ENCODE results near the gene PRKCH. TPM values are rescaled to one million over a fixed set of nuclear protein-coding genes. Genes with fewer than 3 reads are reported as not detected.

PRKCH gene
- total RNA-seq, 1 donor from 2014 or later: 9.0 TPM

DNA sequence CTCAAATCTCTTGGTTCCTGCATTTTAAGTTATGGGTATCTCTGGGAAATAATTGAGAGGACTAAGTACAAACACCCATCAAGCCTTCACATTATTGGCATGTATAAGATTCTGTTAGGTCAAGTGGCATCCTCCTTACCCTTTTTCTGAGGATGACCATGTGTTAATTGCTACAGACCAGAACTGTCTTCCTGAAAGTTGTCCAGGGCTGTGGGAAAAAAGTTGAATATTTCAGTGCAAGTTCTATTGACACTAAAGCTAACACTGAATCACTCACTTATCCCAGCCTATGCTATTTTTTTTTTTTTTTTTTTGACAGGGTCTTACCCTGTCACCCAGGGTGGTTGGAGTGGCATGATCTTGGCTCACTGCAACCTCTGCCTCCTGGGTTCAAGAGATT is 243.8 kb downstream of the PRKCH start:
- peaks cover 52% of the 10 kb centered on the region for H3K4me1 Mint-ChIP-seq
- H3K4me3 Mint-ChIP-seq: no peak overlapping the region
- peaks cover 3% of the 10 kb centered on the region for H3K9me3 Mint-ChIP-seq
- H3K27me3 Mint-ChIP-seq (ENCODE audit: low read depth): no peaks in the 10 kb centered on the region
- H3K36me3 Mint-ChIP-seq: no peaks in the 10 kb centered on the region
- H3K27ac Mint-ChIP-seq: no peak overlapping the region
- TF ChIP-seq, protein P1, sequence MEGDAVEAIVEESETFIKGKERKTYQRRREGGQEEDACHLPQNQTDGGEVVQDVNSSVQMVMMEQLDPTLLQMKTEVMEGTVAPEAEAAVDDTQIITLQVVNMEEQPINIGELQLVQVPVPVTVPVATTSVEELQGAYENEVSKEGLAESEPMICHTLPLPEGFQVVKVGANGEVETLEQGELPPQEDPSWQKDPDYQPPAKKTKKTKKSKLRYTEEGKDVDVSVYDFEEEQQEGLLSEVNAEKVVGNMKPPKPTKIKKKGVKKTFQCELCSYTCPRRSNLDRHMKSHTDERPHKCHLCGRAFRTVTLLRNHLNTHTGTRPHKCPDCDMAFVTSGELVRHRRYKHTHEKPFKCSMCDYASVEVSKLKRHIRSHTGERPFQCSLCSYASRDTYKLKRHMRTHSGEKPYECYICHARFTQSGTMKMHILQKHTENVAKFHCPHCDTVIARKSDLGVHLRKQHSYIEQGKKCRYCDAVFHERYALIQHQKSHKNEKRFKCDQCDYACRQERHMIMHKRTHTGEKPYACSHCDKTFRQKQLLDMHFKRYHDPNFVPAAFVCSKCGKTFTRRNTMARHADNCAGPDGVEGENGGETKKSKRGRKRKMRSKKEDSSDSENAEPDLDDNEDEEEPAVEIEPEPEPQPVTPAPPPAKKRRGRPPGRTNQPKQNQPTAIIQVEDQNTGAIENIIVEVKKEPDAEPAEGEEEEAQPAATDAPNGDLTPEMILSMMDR (IDR thresholded peaks at IDR 0.05; ENCODE audit: unreplicated experiment): no peak
- no peak for DNase-seq (ENCODE audit: low spot score in 2 of 2, unreplicated experiment in 2 of 2)

- Mint-ChIP-seq H3K27ac (no peak overlapping the region), H3K36me3 (no peaks in the 10 kb centered on the region), H3K9me3 (peaks cover 3% of the 10 kb centered on the region), H3K4me3 (no peak overlapping the region), H3K27me3 (ENCODE audit: low read depth) (no peaks in the 10 kb centered on the region), H3K4me1 (peaks cover 48% of the 10 kb centered on the region)
- TF ChIP-seq, protein P1 (IDR thresholded peaks at IDR 0.05; ENCODE audit: unreplicated experiment): no peak
- DNase-seq (ENCODE audit: low spot score in 2 of 2, unreplicated experiment in 2 of 2): no peak
Measured at GRCh38 chr14:61565836-61566536, 244.6 kb downstream of the PRKCH start.

GRCh38 chr14:61566537-61567225 is 245.3 kb downstream of the PRKCH start:
- DNase-seq (ENCODE audit: low spot score in 2 of 2, unreplicated experiment in 2 of 2): no peak
- H3K4me3 Mint-ChIP-seq: no peak overlapping the region
- peaks cover 42% of the 10 kb centered on the region for H3K4me1 Mint-ChIP-seq
- TF ChIP-seq, protein P1 (IDR thresholded peaks at IDR 0.05; ENCODE audit: unreplicated experiment): no peak
- peaks cover 3% of the 10 kb centered on the region for H3K9me3 Mint-ChIP-seq
- H3K27ac Mint-ChIP-seq: no peak overlapping the region
- H3K27me3 Mint-ChIP-seq (ENCODE audit: low read depth): peaks cover 2% of the 10 kb centered on the region
- H3K36me3 Mint-ChIP-seq: no peaks in the 10 kb centered on the region

DNA sequence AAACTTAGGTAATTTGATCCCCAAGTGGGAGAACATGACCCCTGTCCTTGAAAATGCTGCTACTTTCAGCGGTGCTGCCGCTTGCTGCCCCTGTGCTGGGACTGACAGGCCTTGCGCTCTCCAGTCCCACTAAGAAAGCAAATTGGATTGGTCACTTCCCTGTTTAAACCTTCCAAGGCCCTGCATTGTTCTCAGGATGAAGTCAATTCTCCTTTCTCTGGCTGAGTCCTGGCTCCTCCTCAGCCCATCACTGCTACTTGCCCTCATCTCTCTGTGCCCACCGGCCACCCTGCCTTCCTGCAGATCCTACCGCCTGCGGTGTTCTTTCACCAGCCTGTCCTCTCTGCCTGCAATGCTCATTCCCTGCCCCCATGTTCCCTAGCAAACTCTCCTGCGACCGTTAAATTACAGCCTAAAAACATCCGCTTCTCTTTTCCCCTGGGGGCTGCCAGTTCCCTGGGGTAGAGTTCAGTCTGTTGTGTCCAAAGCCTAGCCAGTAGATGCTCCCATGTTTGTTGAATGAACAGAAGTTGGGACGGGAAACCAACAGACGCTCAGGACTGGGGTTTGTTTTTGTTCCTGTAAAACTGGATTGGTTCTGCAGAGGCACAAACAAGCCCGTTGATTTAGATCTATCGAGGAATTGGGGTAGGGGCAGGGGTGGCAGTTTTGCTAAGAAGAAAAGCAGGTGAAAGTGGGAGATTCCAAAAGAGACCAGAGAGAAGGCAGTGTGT is 246.6 kb downstream of the PRKCH start:
- TF ChIP-seq, protein P1 (IDR thresholded peaks at IDR 0.05; ENCODE audit: unreplicated experiment): no peak
- peak overlapping the region; percentile 41 for H3K4me3 Mint-ChIP-seq
- no peak for DNase-seq (ENCODE audit: low spot score in 2 of 2, unreplicated experiment in 2 of 2)
- peaks cover 2% of the 10 kb centered on the region for H3K27me3 Mint-ChIP-seq (ENCODE audit: low read depth)
- no peak overlapping the region for H3K27ac Mint-ChIP-seq
- H3K36me3 Mint-ChIP-seq: no peaks in the 10 kb centered on the region
- H3K9me3 Mint-ChIP-seq: peaks cover 3% of the 10 kb centered on the region
- peaks cover 38% of the 10 kb centered on the region for H3K4me1 Mint-ChIP-seq

DNA sequence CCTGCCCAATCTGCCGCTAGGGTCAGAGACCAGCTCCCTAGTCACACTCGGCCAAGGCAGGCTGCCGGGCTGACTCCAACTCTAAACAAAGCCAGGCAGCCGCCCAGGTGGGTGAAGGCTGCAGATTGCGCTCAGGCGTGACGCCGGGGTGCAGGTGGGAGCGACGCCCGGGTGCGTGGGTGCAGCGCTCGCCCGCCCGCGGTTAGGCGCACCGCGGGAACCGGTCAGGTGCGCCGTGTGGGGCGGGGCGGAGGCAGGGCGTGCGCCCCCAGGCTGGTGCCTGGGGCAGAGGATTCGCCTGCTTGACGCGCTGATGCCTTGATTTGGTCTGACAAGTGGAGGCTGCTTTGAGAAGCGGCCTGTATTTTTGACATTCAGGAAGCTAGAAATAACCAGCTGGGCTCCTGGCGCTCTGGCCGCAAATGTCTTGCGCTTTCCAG is 247.2 kb downstream of the PRKCH start:
- peak in 1 of 2 experiments; percentile 47 for DNase-seq (ENCODE audit: low spot score in 2 of 2, unreplicated experiment in 2 of 2)
- Mint-ChIP-seq H3K27ac (no peak overlapping the region), H3K4me1 (peaks cover 42% of the 10 kb centered on the region), H3K27me3 (ENCODE audit: low read depth) (peaks cover 2% of the 10 kb centered on the region), H3K36me3 (no peaks in the 10 kb centered on the region), H3K4me3 (peak overlapping the region; percentile 41), H3K9me3 (peaks cover 3% of the 10 kb centered on the region)
- TF ChIP-seq, protein P1 (IDR thresholded peaks at IDR 0.05; ENCODE audit: unreplicated experiment): no peak
